ENCODE results near the gene COL17A1.

Gene COL17A1

DNA sequence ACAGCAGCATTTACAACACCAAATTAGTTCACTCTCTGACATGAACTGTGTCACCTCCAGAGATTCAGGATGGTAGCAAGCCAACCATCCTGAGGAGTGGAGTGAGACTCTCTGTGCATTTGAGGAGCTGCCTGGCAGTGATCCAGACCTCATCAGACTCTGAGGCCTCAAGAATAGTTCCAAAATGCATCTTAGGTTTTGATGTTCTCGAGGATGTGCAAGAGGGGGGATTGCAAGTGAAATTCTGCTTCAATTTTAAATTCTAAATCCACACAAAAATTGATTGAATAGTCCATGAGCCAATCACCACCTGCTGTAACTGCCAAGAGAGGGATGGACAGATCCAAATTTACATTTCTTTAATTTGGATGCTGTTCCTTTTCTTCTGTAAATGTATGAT is 69.0 kb downstream of the COL17A1 start:
- TF ChIP-seq, protein P1, sequence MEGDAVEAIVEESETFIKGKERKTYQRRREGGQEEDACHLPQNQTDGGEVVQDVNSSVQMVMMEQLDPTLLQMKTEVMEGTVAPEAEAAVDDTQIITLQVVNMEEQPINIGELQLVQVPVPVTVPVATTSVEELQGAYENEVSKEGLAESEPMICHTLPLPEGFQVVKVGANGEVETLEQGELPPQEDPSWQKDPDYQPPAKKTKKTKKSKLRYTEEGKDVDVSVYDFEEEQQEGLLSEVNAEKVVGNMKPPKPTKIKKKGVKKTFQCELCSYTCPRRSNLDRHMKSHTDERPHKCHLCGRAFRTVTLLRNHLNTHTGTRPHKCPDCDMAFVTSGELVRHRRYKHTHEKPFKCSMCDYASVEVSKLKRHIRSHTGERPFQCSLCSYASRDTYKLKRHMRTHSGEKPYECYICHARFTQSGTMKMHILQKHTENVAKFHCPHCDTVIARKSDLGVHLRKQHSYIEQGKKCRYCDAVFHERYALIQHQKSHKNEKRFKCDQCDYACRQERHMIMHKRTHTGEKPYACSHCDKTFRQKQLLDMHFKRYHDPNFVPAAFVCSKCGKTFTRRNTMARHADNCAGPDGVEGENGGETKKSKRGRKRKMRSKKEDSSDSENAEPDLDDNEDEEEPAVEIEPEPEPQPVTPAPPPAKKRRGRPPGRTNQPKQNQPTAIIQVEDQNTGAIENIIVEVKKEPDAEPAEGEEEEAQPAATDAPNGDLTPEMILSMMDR (IDR thresholded peaks at IDR 0.05; ENCODE audit: low read depth, low read length): no peak

DNA sequence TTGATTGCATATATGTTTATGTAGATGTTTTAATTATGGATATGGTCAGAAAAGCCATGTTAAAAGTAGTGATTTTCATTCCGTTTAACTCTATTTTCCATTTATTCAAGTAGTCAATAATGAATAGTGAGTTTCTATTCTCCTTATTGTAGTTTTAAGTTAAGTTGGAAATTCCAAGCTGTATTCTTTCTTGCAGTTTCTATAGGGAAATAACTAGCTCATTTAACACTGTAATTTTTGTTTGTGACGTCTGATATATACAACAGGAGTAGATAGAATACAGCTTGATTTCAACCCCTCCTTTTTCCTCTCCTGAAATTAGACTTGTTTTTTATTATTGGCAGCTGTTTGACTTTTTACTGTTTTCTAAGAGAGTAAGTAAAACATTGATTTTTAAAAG is 71.5 kb downstream of the COL17A1 start:
- TF ChIP-seq, protein P1 (IDR thresholded peaks at IDR 0.05; ENCODE audit: low read depth, low read length): no peak
- no peak for DNase-seq (ENCODE audit: extremely low read depth, low read depth)

More for the DNA sequence above, 69.0 kb downstream of the COL17A1 start:
- DNase-seq (ENCODE audit: extremely low read depth, low read depth): no peak

DNA sequence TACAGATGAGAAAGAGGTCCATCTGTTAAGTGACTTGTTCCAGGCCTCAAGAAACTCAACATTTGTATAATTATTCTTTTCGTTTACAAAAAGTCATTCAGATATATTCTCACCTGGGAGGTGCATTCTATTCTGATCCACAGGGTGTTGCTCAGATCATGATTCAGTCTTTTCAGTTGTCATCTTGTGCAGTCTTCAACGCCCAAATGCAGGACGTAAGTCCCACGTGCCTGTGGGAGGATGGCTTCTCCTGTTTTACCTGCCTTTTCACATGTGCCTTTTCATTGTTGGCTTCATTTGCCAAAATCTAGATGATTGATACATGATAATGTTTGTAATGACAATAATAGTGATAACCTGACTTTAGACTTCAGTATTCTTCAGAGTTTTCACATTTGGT is 72.2 kb downstream of the COL17A1 start:
- no peak for DNase-seq (ENCODE audit: extremely low read depth, low read depth)
- TF ChIP-seq, protein P1 (IDR thresholded peaks at IDR 0.05; ENCODE audit: low read depth, low read length): no peak

DNA sequence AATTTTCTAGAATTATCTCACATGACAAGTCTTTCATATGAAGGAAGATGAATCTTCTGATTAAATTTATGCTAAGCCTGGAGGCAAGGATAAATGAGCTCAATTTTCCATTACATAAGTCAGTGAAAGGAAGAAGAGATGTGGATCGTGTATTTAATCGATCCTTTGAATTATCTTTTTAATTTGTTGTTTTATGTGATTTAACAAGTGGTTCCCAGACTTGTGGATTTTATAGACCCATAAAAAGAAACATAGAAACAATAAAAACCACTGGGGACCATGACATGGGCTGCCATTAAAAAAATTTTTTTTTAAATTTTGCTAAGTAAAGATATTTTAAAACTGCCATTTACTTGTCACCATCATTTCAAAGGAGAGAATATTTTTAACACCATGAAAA is 73.8 kb downstream of the COL17A1 start:
- TF ChIP-seq, protein P1 (IDR thresholded peaks at IDR 0.05; ENCODE audit: low read depth, low read length): no peak
- no peak for DNase-seq (ENCODE audit: extremely low read depth, low read depth)

DNA sequence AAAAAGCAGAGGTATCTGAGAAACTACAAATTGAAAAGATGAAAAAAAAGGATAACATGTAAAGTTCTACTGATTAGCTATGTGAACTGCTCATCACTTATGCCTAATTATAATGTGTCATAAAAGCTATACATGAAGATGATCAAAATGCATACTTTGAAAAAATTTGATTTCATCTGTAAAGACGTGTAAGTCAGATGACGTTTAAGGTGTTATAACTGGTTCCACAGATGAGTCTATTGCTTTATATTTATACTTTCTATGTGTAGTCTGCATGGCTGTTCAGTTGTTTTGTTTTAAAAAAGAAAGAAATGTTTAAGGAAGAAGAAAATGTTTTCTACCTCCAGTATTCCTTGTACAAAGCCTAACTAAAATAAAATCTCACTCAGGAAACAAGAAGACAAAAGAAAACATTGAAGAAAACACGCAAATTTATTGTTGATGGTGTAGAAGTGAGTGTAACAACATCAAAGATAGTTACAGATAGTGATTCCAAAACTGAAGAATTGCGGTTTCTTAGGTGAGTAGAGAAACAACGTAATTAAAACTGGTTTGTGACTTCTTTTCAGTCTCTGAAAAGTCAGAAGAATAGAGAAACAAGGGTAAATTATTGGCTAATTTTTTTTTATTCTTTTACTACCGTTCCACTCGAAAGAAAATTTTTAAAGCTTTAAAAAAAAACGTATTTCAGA is 80.4 kb downstream of the COL17A1 start:
- no peak for DNase-seq (ENCODE audit: extremely low read depth, low read depth)
- TF ChIP-seq, protein P1 (IDR thresholded peaks at IDR 0.05; ENCODE audit: low read depth, low read length): no peak

DNA sequence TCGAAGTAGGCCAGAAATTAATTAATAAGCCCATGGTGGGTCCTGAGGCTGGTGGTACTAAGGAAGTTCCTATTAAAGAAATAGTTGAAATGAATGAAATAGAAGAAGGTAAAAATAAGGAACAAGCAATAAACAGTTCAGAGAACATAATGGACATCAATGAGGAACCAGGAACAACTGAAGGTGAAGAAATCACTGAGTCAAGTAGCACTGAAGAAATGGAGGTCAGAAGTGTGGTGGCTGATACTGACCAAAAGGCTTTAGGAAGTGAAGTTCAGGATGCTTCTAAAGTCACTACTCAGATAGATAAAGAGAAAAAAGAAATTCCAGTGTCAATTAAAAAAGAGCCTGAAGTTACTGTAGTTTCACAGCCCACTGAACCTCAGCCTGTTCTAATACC is 82.8 kb downstream of the COL17A1 start:
- TF ChIP-seq, protein P1 (IDR thresholded peaks at IDR 0.05; ENCODE audit: low read depth, low read length): no peak
- DNase-seq (ENCODE audit: extremely low read depth, low read depth): no peak

DNA sequence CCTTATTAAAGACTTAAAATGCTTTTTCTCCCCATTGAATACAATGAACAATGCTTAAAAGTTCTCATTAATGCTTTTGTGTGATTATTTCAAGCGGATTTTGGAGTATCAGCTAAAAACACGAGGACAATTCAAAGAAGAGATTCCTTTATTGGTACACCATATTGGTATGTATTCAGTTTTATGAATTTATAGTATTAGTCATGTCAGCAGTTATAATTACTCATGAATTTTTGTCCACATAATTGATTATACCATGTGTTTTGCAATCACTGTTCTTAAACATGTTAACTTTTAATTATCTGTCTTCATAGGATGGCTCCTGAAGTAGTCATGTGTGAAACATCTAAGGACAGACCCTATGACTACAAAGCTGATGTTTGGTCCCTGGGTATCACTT is 86.9 kb downstream of the COL17A1 start:
- TF ChIP-seq, protein P1 (IDR thresholded peaks at IDR 0.05; ENCODE audit: low read depth, low read length): no peak
- no peak for DNase-seq (ENCODE audit: extremely low read depth, low read depth)

Data from AG09319 (cell line).